ENCODE results near the gene MAGI2. TPM values are rescaled to one million over a fixed set of nuclear protein-coding genes. Genes with fewer than 3 reads are reported as not detected.

MAGI2 gene
- total RNA-seq, 2 experiments from 2014 or later = 0.14 to 0.19 TPM

GRCh38 chr7:78497728-78498427 lies 955.6 kb downstream of the MAGI2 start:
- Mint-ChIP-seq H3K4me3 (no peak overlapping the region), H3K4me1 (no peaks in the 10 kb centered on the region), H3K27me3 (no peaks in the 10 kb centered on the region), H3K36me3 (no peaks in the 10 kb centered on the region), H3K27ac (no peak overlapping the region), H3K9me3 (no peaks in the 10 kb centered on the region)
- POLR2A ChIA-PET = no interaction called here
- DNase-seq (no peak), ATAC-seq (ENCODE audit: low read depth) (no peak)

- H3K36me3 Mint-ChIP-seq = no peaks in the 10 kb centered on the region
- no peak overlapping the region for H3K27ac Mint-ChIP-seq
- H3K4me1 Mint-ChIP-seq = no peaks in the 10 kb centered on the region
- no peaks in the 10 kb centered on the region for H3K9me3 Mint-ChIP-seq
- H3K27me3 Mint-ChIP-seq = no peaks in the 10 kb centered on the region
- POLR2A ChIA-PET = no interaction called here
- no peak overlapping the region for H3K4me3 Mint-ChIP-seq
- DNase-seq (no peak), ATAC-seq (ENCODE audit: low read depth) (no peak)
These were observed 957.3 kb downstream of the MAGI2 start for GRCh38 chr7:78496096-78496630.

GRCh38 chr7:78493401-78493800 lies 960.1 kb downstream of the MAGI2 start:
- Mint-ChIP-seq H3K27ac (no peak overlapping the region), H3K36me3 (no peaks in the 10 kb centered on the region), H3K27me3 (no peaks in the 10 kb centered on the region), H3K9me3 (no peaks in the 10 kb centered on the region), H3K4me3 (no peak overlapping the region), H3K4me1 (no peaks in the 10 kb centered on the region)
- DNase-seq = no peak
- ATAC-seq (ENCODE audit: low read depth) = no peak
- POLR2A ChIA-PET = no interaction called here

- POLR2A ChIA-PET = no interaction called here
- H3K36me3 Mint-ChIP-seq = no peaks in the 10 kb centered on the region
- H3K4me3 Mint-ChIP-seq = no peak overlapping the region
- H3K27ac Mint-ChIP-seq = no peak overlapping the region
- H3K9me3 Mint-ChIP-seq = no peaks in the 10 kb centered on the region
- DNase-seq (no peak), ATAC-seq (ENCODE audit: low read depth) (no peak)
- no peaks in the 10 kb centered on the region for H3K4me1 Mint-ChIP-seq
- H3K27me3 Mint-ChIP-seq = no peaks in the 10 kb centered on the region
These were observed 961.3 kb downstream of the MAGI2 start for GRCh38 chr7:78492146-78492545.

GRCh38 chr7:78490524-78490923 lies 962.9 kb downstream of the MAGI2 start:
- DNase-seq (no peak), ATAC-seq (ENCODE audit: low read depth) (no peak)
- Mint-ChIP-seq H3K9me3 (no peaks in the 10 kb centered on the region), H3K4me3 (no peak overlapping the region), H3K27me3 (no peaks in the 10 kb centered on the region), H3K4me1 (no peaks in the 10 kb centered on the region), H3K27ac (no peak overlapping the region), H3K36me3 (no peaks in the 10 kb centered on the region)
- POLR2A ChIA-PET = no interaction called here

- H3K4me1 Mint-ChIP-seq = no peaks in the 10 kb centered on the region
- H3K27ac Mint-ChIP-seq = no peak overlapping the region
- no peak overlapping the region for H3K4me3 Mint-ChIP-seq
- POLR2A ChIA-PET = no interaction called here
- H3K27me3 Mint-ChIP-seq = no peaks in the 10 kb centered on the region
- no peaks in the 10 kb centered on the region for H3K9me3 Mint-ChIP-seq
- no peaks in the 10 kb centered on the region for H3K36me3 Mint-ChIP-seq
- ATAC-seq (ENCODE audit: low read depth) (no peak), DNase-seq (no peak)
These were observed 963.8 kb downstream of the MAGI2 start for GRCh38 chr7:78489476-78490240.

GRCh38 chr7:78487464-78487863 lies 966.0 kb downstream of the MAGI2 start:
- Mint-ChIP-seq H3K27me3 (no peaks in the 10 kb centered on the region), H3K27ac (no peak overlapping the region), H3K9me3 (no peaks in the 10 kb centered on the region), H3K4me1 (no peaks in the 10 kb centered on the region), H3K4me3 (no peak overlapping the region), H3K36me3 (no peaks in the 10 kb centered on the region)
- DNase-seq (no peak), ATAC-seq (ENCODE audit: low read depth) (no peak)
- POLR2A ChIA-PET = no interaction called here

GRCh38 chr7:78479348-78479747 lies 974.1 kb downstream of the MAGI2 start:
- Mint-ChIP-seq H3K9me3 (no peaks in the 10 kb centered on the region), H3K4me1 (no peaks in the 10 kb centered on the region), H3K27me3 (no peaks in the 10 kb centered on the region), H3K27ac (no peak overlapping the region), H3K4me3 (no peak overlapping the region), H3K36me3 (no peaks in the 10 kb centered on the region)
- POLR2A ChIA-PET = no interaction called here
- no peak for ATAC-seq (ENCODE audit: low read depth)
- DNase-seq = no peak

- no peaks in the 10 kb centered on the region for H3K9me3 Mint-ChIP-seq
- POLR2A ChIA-PET = no interaction called here
These were observed 976.5 kb downstream of the MAGI2 start for GRCh38 chr7:78476851-78477405.

GRCh38 chr7:78473571-78474301 lies 979.7 kb downstream of the MAGI2 start:
- H3K36me3 Mint-ChIP-seq = no peaks in the 10 kb centered on the region
- no peaks in the 10 kb centered on the region for H3K9me3 Mint-ChIP-seq
- H3K27ac Mint-ChIP-seq = no peak overlapping the region
- no peaks in the 10 kb centered on the region for H3K4me1 Mint-ChIP-seq
- H3K27me3 Mint-ChIP-seq = no peaks in the 10 kb centered on the region
- ATAC-seq (ENCODE audit: low read depth) (no peak), DNase-seq (no peak)
- no peak overlapping the region for H3K4me3 Mint-ChIP-seq
- POLR2A ChIA-PET = no interaction called here

More at GRCh38 chr7:78476851-78477405, 976.5 kb downstream of the MAGI2 start:
- no peak for ATAC-seq (ENCODE audit: low read depth)
- no peaks in the 10 kb centered on the region for H3K4me1 Mint-ChIP-seq
- no peak overlapping the region for H3K4me3 Mint-ChIP-seq
- H3K36me3 Mint-ChIP-seq = no peaks in the 10 kb centered on the region
- no peaks in the 10 kb centered on the region for H3K27me3 Mint-ChIP-seq
- no peak for DNase-seq
- H3K27ac Mint-ChIP-seq = no peak overlapping the region

GRCh38 chr7:78473021-78473420 lies 980.4 kb downstream of the MAGI2 start:
- ATAC-seq (ENCODE audit: low read depth) (no peak), DNase-seq (no peak)
- Mint-ChIP-seq H3K4me3 (no peak overlapping the region), H3K27me3 (no peaks in the 10 kb centered on the region), H3K36me3 (no peaks in the 10 kb centered on the region), H3K9me3 (no peaks in the 10 kb centered on the region), H3K27ac (no peak overlapping the region), H3K4me1 (no peaks in the 10 kb centered on the region)
- POLR2A ChIA-PET = no interaction called here

GRCh38 chr7:78472519-78472918 lies 980.9 kb downstream of the MAGI2 start:
- ATAC-seq (ENCODE audit: low read depth) (no peak), DNase-seq (no peak)
- POLR2A ChIA-PET = no interaction called here
- Mint-ChIP-seq H3K27ac (no peak overlapping the region), H3K27me3 (no peaks in the 10 kb centered on the region), H3K4me1 (no peaks in the 10 kb centered on the region), H3K4me3 (no peak overlapping the region), H3K36me3 (no peaks in the 10 kb centered on the region), H3K9me3 (no peaks in the 10 kb centered on the region)

GRCh38 chr7:78465894-78466293 lies 987.6 kb downstream of the MAGI2 start:
- POLR2A ChIA-PET = no interaction called here
- Mint-ChIP-seq H3K4me3 (no peak overlapping the region), H3K27ac (no peak overlapping the region), H3K4me1 (no peaks in the 10 kb centered on the region), H3K36me3 (no peaks in the 10 kb centered on the region), H3K9me3 (no peaks in the 10 kb centered on the region), H3K27me3 (no peaks in the 10 kb centered on the region)
- ATAC-seq (ENCODE audit: low read depth) (no peak), DNase-seq (no peak)

Data from activated naive CD8-positive, alpha-beta T cell treated with anti-CD3 and anti-CD28 coated beads, Interleukin-2, amount 10 ng/mL, durations not matched to agents 7 days and 5 days (primary cell).